GM21390 (cell line): ENCODE results near the gene OLR1.
A peak's percentile ranks its signal among the peaks of the same experiment; 100 is the strongest.

Experiments used
- ATAC-seq: cut with Tn5 transposase; IDR thresholded peaks from one replicate; pipeline ENCODE4 v1.9.1; 2021; ENCODE audit not compliant: unreplicated experiment

The OLR1 gene

DNA sequence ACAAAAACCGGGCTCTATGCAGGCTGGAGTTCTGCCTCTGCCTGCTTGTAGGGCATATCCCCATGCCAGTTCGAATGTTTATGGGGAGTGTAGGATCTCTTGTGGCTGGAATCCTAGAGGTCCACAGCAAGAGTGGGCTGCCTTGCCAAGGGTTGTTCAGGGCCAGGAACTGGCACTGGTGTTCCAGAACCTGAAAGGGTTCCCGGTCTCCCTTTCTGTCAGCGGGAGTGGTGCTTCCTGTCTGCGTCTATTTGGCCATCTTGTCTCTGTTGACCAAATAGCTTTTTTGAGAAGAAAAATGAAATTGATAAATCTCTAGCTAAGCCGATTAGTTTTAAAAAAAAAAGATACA, 17.8 kb downstream of the OLR1 start:
- no peak for ATAC-seq

DNA sequence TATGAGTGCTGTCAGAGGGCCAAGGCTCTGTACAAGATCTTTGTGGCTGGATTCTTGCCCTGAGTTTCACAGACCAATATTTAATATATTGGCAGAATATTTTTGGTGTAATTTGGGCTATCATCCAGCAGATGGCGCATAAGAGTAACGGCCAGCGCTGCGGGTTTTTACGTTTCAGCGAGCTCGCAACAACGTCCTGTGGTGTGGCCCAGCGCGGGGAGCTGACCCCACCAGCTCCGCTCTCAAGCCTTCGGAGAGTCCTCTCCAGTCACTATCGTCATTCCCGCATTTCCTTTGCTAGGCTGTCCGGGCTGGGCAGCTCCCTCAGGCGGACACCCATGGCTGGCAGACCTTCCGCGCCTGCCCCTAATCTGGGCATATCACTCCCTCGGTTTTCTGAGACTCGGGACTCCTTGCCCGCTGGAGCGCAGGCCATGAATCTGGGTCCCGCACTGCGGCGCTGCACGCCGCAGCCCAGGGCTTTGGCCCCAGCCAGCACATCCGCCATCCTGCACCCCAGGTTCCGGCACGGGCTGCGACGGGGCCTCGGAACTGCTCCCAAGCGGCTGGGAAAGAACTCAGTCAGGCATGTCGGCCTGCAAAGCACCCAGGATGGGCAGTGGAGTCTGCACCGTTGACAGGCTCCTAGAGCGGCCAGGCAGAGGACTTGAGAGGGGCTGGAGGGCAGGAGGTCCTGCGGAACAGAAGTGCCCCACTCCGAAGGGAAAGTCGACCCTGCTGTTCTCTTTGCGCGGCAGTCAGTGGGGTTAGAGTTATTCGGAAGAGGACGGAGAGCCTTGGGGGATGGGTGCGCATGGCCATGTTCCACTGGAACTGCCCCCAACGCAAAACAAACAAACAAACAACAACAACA, 18.4 kb downstream of the OLR1 start:
- peak; percentile 63 for ATAC-seq

DNA sequence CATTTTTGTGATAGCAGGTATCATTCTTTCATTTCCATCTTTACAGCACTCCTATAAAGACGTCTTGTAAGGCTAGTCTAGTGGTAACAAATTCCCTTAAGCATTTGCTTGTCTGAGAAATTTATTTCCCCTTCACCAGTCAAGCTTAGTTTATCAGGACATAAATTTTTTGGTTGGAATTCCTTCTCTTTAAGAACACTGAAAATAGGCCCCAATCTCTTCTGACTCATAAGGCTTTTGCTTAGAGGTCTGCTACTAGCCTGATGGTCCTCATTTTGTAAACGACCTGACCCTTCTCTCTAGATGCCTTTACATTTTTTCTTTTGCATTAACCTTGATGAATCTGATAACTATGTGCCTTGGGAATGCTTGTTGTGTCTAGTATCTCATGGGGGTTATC, 20.3 kb downstream of the OLR1 start:
- no peak for ATAC-seq

DNA sequence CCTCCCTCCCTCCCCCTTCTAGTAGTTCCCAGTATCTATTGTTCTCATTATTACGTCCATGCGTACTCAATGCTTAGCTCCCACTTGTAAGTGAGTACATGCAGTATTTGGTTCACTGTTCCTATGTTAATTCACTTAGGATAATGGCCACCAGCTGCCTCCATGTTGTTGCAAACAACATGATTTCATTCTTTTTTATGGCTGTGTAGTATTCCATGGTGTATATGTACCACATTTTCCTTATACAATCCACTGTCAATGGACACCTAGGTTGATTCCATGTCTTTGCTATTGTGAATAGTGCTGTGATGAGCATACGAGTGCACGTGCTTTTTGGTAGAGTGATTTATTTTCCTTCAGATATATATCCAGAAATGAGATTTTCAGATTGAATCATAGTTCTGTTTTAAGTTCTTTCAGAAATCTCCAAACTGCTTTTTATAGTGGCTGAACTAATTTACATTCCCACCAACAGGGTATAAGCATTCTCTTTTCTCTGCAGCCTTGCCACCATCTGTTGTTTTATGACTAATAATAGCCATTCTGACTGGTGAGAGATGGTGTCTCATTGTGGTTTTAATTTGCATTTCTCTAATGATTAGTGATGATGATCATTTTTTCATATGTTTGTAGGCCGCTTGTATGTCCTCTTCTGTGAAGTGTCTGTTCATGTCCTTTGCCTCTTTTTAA, 24.1 kb downstream of the OLR1 start:
- peak; percentile 82 for ATAC-seq

DNA sequence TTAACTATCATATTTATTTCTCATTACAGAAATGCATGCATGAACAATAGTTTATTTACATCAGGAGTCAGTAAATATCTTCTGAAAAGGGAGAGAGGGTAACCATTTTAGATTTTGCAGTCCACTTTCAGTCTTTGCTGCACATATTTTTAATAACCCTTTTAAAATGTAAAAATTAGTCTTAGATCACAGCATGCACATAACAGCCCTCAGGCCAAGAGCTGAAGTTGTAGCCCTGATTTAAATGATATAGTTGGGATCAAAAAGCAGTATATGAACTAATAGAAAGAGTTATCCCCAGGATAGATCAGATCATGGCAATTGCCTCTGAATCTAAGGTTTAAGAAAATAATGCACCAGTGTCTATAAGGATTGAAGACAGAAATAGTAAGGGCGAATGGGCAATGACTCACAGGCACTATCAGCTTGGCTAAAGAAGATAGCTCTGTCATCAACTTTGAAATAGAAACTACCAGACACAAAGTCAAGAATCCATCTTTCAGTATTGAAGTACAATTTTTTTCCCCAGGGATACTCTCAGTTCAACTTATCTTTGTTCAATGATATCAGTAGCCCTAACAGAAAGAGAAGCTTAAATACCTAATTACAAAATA, 28.8 kb downstream of the OLR1 start:
- no peak for ATAC-seq

DNA sequence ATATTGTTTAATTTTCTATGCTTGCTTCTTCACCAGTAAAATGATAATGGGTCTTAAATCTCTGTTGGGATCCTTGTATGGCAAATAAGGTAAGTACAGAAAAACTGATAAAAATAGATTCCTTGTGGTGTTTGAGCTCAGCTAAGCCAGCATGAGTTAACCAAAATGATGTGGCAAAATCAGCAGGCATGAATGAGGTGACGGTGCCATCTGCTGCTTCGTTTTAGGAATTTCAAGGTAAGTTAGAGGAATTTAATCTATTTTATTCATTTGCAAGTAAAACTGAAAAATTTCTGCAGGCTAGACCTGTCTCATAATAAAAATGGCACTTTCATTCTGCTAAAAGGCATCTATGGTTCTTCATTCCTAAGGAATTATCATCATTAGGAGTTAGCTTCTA, 31.9 kb downstream of the OLR1 start:
- no peak for ATAC-seq

DNA sequence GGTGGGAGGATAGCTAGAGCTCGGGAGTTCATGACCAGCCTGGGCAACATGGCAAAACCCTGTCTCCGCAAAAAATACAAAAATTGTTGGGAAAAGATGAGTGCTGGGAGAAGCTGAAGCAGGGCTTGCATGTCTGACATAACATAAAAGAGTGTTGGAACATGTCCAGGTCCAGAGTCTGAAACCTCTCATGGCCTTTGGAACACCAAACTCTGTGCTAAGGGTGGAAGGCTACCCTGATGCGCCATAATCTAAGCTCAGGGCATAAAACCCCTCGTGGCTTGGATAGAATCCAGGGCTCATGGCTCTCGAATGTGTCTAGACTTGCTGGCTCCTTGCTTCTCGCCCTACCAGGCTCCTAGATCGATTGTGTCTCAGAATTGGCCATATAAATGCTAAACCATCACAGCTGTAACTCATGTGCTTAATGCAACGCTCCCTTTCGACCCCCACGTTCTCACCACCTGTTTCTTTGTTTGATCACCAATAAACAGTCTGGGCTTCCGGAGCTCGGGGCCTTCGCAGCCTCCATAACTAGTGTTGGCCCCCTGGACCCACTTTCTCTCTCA, 35.2 kb downstream of the OLR1 start:
- ATAC-seq, result no peak

DNA sequence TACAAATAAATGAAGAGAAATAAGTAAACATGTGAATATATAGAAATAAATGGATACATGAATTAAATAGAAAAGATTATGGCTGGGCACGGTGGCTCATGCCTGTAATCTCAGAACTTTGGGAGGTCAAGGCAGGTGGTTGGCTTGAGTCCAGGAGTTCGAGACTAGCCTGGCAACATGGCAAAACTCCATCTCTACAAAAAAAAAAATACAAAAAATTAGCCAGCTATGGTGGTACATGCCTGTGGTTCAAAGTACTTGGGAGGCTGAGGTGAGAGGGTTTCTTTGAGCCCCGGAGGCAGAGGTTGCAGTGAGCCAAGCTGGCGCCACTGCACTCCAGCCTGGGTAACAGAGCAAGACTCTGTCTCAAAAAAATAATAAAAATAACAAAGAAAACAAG, 36.8 kb downstream of the OLR1 start:
- no peak for ATAC-seq

DNA sequence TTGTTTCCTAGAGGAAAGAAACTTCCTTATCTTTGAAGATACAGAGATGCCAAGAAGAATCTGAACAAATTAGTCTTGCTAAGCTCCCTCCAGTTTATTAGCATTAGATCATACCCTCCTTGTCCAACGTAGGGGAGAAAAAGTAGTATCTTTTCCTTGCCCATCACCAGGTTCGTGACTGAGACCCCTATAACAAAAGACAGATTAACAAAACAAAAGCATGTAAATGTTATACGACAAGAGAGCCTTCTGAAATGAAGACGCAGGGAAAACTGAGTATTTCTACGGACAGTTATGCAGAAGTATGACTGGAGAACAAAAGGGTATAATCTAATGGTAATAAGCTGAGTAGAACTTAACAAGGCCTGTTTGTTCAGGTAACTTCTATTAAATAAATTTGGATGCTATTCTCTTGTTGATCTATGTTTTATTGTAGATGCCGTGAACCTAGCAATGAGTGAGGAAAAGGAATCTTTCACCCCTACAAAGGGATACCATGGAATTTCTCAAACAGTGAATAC, 39.0 kb downstream of the OLR1 start:
- no peak for ATAC-seq

DNA sequence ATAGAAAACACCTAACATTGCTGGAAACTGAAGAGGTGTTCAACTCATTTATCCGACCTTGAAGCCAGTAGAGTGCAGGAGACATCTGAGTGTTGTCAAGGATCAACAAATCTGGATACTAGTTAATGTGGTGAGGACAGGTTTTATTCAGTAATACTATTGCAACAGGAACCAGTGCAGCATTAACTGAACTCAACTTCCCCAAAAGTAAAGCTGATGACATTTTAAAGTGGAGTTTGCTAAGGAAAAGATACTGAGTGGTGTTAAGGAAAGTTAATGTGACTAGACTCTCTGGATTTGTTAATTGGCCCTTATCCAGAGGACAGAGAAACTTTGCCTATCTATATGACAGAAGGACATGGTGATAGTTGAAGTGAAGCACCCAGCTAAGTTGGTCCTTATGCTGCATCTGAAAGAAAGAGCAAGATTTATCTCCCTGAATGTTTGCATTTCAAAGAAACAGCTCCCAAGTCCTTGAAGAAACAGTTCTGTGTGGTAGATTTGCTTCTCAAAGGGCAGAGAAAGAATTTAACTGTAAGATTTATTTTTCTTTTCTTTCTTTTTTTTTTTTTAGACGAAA, 40.7 kb downstream of the OLR1 start:
- no peak for ATAC-seq

DNA sequence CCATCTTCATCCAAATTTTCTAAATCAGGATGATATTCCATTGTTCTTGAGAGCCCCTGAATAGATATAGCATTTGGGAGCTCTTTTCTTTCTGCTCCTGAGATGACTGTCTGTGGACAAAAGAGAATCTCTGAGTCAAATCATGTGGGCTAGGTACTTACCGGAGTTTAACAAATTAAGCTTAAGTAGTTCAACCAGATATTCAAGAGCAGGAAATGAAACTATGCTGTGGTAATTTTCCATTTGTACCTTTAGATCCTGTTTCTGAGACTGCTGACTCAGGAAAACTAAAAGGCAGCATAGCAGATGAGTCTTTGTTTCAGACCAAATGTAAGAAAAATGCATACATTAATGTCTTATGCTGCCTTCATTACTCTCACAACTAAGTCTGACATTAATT, 41.9 kb downstream of the OLR1 start, which contains the start of gene CLEC7A:
TSS of gene CLEC7A (minus strand) at position 158 of the 400 bp plus-strand sequence. CDS start at position 41, 117 bp downstream.
- peak; percentile 84 for ATAC-seq

DNA sequence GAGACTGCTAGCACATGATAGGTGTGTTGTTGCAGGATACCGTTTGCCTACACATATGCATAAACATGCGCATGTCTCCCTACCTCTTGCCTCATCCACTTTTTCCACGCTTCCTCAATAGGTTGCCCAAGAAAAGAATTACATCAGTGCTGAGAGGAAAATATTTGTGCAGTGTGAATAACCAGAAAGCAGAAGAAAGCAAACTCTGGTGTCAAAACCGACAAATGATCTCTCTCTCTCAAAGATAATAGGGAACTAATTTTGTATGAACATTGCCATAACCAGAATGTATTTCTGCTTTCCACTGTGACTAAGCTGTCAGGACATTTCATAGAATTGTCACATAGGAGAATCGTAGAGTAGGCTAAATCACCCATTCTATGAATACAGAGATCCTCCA, 43.2 kb downstream of the OLR1 start:
- no peak for ATAC-seq

DNA sequence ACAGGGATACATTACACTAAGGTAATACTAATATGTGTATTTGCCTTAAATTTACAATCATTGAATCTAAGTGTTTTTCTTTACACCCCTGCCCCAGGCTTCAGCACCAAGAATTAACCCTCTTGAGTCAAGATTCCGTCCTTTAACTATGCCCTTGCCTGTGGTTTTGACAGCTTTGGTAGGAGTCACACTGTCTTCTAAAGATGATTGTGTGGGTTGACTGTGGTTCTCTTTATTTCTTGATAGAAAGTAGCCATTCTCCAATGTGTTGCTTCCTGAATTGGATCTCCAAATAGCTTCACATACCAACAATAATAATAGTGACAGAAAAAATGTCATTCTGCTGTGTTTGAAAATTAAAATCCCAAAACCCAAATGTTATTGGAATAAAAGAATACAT, 45.5 kb downstream of the OLR1 start:
- no peak for ATAC-seq

DNA sequence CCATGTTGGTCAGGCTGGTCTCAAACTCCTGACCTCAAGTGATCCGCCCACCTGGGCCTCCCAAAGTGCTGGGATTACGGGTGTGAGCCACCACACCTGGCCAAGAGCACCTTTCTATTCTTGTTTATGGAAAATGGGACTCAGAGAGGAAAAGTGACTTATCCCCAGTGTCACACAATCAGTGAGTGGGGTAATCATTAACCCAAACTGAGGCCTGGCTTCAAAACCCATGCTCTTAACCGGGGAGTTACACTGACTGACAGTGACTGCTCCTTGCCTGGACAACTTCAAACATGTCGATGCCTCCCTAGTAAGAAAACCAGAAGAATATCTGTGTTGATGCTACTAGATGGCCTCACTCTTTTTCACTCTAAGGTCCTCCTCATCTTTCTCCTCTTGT, 49.2 kb downstream of the OLR1 start:
- ATAC-seq, result no peak

DNA sequence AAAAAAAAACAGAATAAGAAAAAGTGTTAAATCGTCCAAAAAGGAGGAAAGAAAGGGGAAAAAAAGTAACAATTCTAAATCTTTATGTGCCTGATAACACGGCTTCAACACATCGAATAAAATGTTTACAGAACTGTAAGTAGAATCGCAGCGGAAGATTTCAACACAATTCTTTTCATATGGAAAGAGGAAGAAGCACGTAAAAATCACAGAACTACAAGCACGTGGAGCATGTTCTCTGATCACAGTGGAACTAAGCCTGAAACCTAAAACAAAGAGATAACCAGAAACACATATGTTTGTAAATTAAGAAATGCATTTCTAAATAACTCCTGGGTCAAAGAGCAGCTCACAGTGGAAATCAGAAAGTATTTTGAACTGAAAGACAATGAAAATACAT, 50.7 kb downstream of the OLR1 start:
- ATAC-seq, result no peak

DNA sequence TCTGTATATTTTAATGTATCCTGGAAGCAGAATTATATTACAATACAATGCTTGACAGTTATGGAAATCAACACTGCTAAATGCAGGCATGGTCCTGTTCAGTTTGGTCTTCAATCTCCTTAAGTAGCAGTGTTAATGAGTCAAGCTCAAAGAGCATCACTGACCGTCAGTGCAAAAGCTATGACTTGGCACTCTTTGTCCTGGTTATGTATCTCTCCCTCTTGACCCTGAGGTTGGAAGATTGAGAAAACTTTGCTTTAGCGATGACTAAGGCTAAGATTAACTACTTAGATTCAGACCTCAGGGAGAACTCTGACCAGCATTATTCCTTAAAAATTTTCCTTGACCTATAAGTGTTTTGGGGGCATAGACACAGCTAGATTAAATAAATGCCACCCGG, 52.9 kb downstream of the OLR1 start:
- no peak for ATAC-seq

DNA sequence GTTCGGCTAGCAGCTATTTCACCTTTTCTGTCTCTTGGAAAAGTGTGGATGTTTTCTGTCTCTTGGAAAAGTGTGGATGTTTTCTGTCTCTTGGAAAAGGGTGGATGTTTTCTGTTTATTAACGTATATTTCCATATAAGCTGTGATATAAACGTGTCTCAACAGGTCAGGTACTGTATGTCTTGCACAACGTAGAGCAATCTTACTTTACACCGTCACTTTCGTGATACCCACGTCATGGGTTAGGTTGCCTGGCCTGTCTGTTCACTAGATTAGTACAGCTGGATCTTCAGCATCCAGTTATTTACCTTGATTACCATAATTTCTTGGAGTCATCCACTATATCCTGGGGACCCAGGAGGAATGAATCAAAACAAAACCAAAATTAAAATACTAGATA, 56.0 kb downstream of the OLR1 start:
- ATAC-seq, result no peak

DNA sequence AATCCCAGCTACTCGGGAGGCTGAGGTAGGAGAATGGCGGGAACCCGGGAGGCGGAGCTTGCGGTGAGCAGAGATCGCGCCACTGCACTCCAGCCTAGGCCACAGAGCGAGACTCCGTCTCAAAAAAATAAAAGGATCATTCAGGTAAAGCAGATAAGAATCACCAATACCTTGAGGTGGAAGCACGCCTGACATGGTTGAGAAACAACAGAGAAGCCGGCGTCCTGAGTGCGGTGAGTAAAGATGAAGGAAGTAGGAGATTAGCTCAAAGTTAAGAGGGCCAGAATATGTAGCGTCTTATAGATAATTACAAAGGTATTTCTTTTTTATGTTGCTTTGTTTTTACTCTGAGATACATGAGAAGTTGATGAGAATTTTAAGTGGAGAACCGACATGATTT, 56.6 kb downstream of the OLR1 start:
- no peak for ATAC-seq

DNA sequence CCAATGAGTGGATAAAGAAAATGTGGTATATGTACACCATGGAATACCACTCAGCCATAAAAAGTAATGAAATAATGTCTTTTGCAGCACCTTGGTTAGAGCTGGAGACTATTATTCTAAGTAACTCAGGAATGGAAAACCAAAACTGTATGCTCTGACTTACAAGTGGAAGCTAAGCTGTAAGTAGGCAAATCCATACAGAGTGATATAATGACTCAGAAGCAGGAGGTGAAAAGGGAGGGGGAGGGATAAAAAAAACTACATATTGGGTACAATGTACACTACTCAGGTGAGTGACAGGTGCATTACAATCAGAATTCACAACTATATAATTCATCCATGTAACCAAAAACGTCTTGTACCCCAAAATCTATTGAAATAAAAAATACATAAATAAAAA, 58.0 kb downstream of the OLR1 start:
- ATAC-seq, result no peak

DNA sequence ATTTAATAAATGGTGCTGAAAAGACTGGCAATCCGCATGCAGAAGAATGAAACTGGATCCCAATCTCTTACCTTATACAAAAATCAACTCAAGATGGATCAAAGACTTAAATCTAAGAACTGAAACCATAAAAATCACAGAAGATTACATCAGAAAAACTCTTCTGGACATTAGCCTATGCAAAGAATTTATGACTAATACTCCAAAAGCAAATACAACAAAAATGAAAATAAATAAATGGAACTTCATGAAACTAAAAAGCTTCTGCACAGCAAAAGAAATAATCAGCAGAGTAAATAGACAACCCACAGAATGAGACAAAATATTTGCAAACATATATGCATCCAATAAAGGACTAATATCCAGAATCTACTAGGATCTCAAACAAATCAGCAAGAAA, 58.9 kb downstream of the OLR1 start:
- no peak for ATAC-seq

DNA sequence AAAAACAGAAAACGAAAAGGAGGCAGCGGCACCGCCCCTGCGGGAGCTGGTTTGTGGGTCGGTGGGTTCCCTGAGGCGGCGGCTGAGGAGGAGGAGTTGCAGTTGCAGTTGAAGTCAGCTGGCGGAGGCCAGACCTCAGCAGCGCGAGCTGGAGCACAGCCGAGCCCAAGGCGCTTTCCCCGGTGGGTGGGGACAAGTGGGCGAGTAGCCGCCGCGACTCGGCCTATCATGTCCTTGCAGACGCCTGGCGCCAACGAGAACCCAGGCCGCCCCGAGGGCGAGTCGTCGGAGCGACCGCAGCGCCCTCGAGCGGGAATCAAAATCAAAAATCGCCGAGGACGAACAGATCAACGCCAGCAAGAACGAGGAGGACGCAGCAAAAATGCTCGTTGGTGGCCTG, 60.5 kb downstream of the OLR1 start:
- no peak for ATAC-seq
